ENCODE measurements around the gene PLB1.
"Not testable (repeated sequence)": the region's sequence is repeated elsewhere in the genome, so short reads cannot be mapped to it uniquely, and the experiment has no call there.

The PLB1 gene

GRCh38 chr2:28664120-28664842, 168.4 kb downstream of the PLB1 start:
- no peak overlapping the region for H3K27ac ChIP-seq (replicated peaks)
- H3K4me3 ChIP-seq (replicated peaks; ENCODE audit: insufficient read depth, low read length), result no peak overlapping the region
- no peaks in the 10 kb centered on the region for H3K27me3 ChIP-seq (ENCODE audit: insufficient read depth, poor library complexity, severe bottlenecking)
- no peak for TF ChIP-seq SPI1 (IDR thresholded peaks at IDR 0.05; ENCODE audit: borderline replicate concordance, low read depth)
- TF ChIP-seq GABPA (IDR thresholded peaks at IDR 0.05; ENCODE audit: low read depth), result no peak
- no peak for TF ChIP-seq CTCF (IDR thresholded peaks at IDR 0.05; ENCODE audit: insufficient read depth, low read length)
- TF ChIP-seq REST (IDR thresholded peaks at IDR 0.05; ENCODE audit: insufficient replicate concordance, low read depth), result no peak
- no peak for TF ChIP-seq POLR2AphosphoS5 (IDR thresholded peaks at IDR 0.05; ENCODE audit: low read depth)
- no peak for DNase-seq (ENCODE audit: low read depth in 1 of 2, low spot score in 1 of 2)

GRCh38 chr2:28665041-28665704, 169.3 kb downstream of the PLB1 start:
- TF ChIP-seq POLR2AphosphoS5 (IDR thresholded peaks at IDR 0.05; ENCODE audit: low read depth) (no peak), CTCF (IDR thresholded peaks at IDR 0.05; ENCODE audit: insufficient read depth, low read length) (no peak), REST (IDR thresholded peaks at IDR 0.05; ENCODE audit: insufficient replicate concordance, low read depth) (no peak), GABPA (IDR thresholded peaks at IDR 0.05; ENCODE audit: low read depth) (no peak), SPI1 (IDR thresholded peaks at IDR 0.05; ENCODE audit: borderline replicate concordance, low read depth) (no peak)
- DNase-seq (ENCODE audit: low read depth in 1 of 2, low spot score in 1 of 2), result no peak
- Histone ChIP-seq H3K27me3 (ENCODE audit: insufficient read depth, poor library complexity, severe bottlenecking) (no peaks in the 10 kb centered on the region), H3K4me3 (replicated peaks; ENCODE audit: insufficient read depth, low read length) (no peak overlapping the region), H3K27ac (replicated peaks) (no peak overlapping the region)

- H3K27ac ChIP-seq (replicated peaks); H3K4me3 ChIP-seq (replicated peaks; ENCODE audit: insufficient read depth, low read length); DNase-seq (ENCODE audit: low read depth in 1 of 2, low spot score in 1 of 2); H3K27me3 ChIP-seq (ENCODE audit: insufficient read depth, poor library complexity, severe bottlenecking): not testable (repeated sequence)
Observed at GRCh38 chr2:28665811-28666377, 170.0 kb downstream of the PLB1 start.

- TF ChIP-seq CTCF (IDR thresholded peaks at IDR 0.05; ENCODE audit: insufficient read depth, low read length) (no peak), GABPA (IDR thresholded peaks at IDR 0.05; ENCODE audit: low read depth) (no peak), REST (IDR thresholded peaks at IDR 0.05; ENCODE audit: insufficient replicate concordance, low read depth) (no peak), SPI1 (IDR thresholded peaks at IDR 0.05; ENCODE audit: borderline replicate concordance, low read depth) (no peak), POLR2AphosphoS5 (IDR thresholded peaks at IDR 0.05; ENCODE audit: low read depth) (no peak)
- Histone ChIP-seq H3K27ac (replicated peaks) (no peak overlapping the region), H3K27me3 (ENCODE audit: insufficient read depth, poor library complexity, severe bottlenecking) (no peaks in the 10 kb centered on the region), H3K4me3 (replicated peaks; ENCODE audit: insufficient read depth, low read length) (no peak overlapping the region)
- no peak for DNase-seq (ENCODE audit: low read depth in 1 of 2, low spot score in 1 of 2)
Observed at GRCh38 chr2:28666496-28667184, 170.8 kb downstream of the PLB1 start.
